ENCODE data around the gene NUAK2.

Gene NUAK2

GRCh38 chr1:205354259-205355074, 32.9 kb upstream of the NUAK2 start:
- no peak overlapping the region for H3K9ac ChIP-seq (ENCODE audit: low read depth, low read length, poor library complexity)
- H3K14ac ChIP-seq (ENCODE audit: low read length) = no peak overlapping the region
- H2AFZ ChIP-seq (ENCODE audit: low read length) = no peak overlapping the region
- peak overlapping the region in 1 of 2 donors; percentile 5 for H3K4me3 ChIP-seq (ENCODE audit: low read length in 2 of 2)
- H3K4me1 ChIP-seq (ENCODE audit: control insufficient read depth in 2 of 2, insufficient read depth in 1 of 2, low read depth in 1 of 2, low read length in 2 of 2) = peaks cover 36 to 47% of the 10 kb centered on the region in 2 donors
- no peak overlapping the region for H4K91ac ChIP-seq (ENCODE audit: low read depth, low read length, poor library complexity)
- no CpG with 5 or more reads among the region's 5 CpGs for WGBS, 2 donors (ENCODE audit: extremely low coverage in 2 of 2, insufficient read length in 2 of 2, insufficient replicate concordance in 1 of 2)
- no peaks in the 10 kb centered on the region for H3K9me3 ChIP-seq (replicated peaks in 1 of 2; ENCODE audit: control insufficient read depth in 2 of 2, insufficient read depth in 1 of 2, low read depth in 1 of 2, low read length in 2 of 2)
- no peak overlapping the region for H3K4ac ChIP-seq (ENCODE audit: low read length)
- no peak overlapping the region for H2BK12ac ChIP-seq (ENCODE audit: low read length)
- peak overlapping the region; percentile 35 for H3K4me2 ChIP-seq (ENCODE audit: insufficient read depth, low read length, poor library complexity, severe bottlenecking)
- peak overlapping the region; percentile 2 for H3K27ac ChIP-seq (replicated peaks; ENCODE audit: low read length)
- no peak overlapping the region for H2AK5ac ChIP-seq (ENCODE audit: low read depth, low read length)
- H3K79me1 ChIP-seq (ENCODE audit: low read depth, low read length) = peaks cover 7% of the 10 kb centered on the region
- H2BK5ac ChIP-seq (ENCODE audit: low read length) = no peak overlapping the region
- no peak overlapping the region for H4K8ac ChIP-seq (ENCODE audit: low read depth, low read length)
- H3K27me3 ChIP-seq (ENCODE audit: control insufficient read depth in 3 of 3, insufficient read depth in 3 of 3, low read depth in 1 of 3, low read length in 3 of 3) = no peaks in the 10 kb centered on the region
- H3K18ac ChIP-seq (ENCODE audit: low read length) = no peak overlapping the region
- DNase-seq (ENCODE audit: low spot score) = no peak
- no peak overlapping the region for H3K23ac ChIP-seq (ENCODE audit: low read depth, low read length, poor library complexity)
- H3K36me3 ChIP-seq (replicated peaks in 1 of 2; ENCODE audit: control insufficient read depth in 2 of 2, insufficient read depth in 2 of 2, low read length in 2 of 2) = no peaks in the 10 kb centered on the region
- no peak overlapping the region for H2BK15ac ChIP-seq (ENCODE audit: low read length)
- H2BK120ac ChIP-seq (ENCODE audit: low read depth, low read length) = no peak overlapping the region

GRCh38 chr1:205353612-205354011, 32.1 kb upstream of the NUAK2 start:
- H2BK12ac ChIP-seq (ENCODE audit: low read length) = no peak overlapping the region
- no peaks in the 10 kb centered on the region for H3K27me3 ChIP-seq (ENCODE audit: control insufficient read depth in 3 of 3, insufficient read depth in 3 of 3, low read depth in 1 of 3, low read length in 3 of 3)
- no peak overlapping the region for H2BK5ac ChIP-seq (ENCODE audit: low read length)
- no peak overlapping the region for H3K4me2 ChIP-seq (ENCODE audit: insufficient read depth, low read length, poor library complexity, severe bottlenecking)
- no peak overlapping the region for H2AFZ ChIP-seq (ENCODE audit: low read length)
- no peak overlapping the region for H4K91ac ChIP-seq (ENCODE audit: low read depth, low read length, poor library complexity)
- DNase-seq (ENCODE audit: low spot score) = no peak
- H3K4me3 ChIP-seq (ENCODE audit: low read length in 2 of 2) = no peak overlapping the region
- peak overlapping the region; percentile 62 for H2AK5ac ChIP-seq (ENCODE audit: low read depth, low read length)
- H3K4ac ChIP-seq (ENCODE audit: low read length) = no peak overlapping the region
- no peak overlapping the region for H3K9ac ChIP-seq (ENCODE audit: low read depth, low read length, poor library complexity)
- H2BK120ac ChIP-seq (ENCODE audit: low read depth, low read length) = no peak overlapping the region
- peaks cover 7% of the 10 kb centered on the region for H3K79me1 ChIP-seq (ENCODE audit: low read depth, low read length)
- H4K8ac ChIP-seq (ENCODE audit: low read depth, low read length) = no peak overlapping the region
- no peak overlapping the region for H3K14ac ChIP-seq (ENCODE audit: low read length)
- H3K27ac ChIP-seq (replicated peaks; ENCODE audit: low read length) = no peak overlapping the region
- peaks cover 36 to 51% of the 10 kb centered on the region in 2 donors for H3K4me1 ChIP-seq (ENCODE audit: control insufficient read depth in 2 of 2, insufficient read depth in 1 of 2, low read depth in 1 of 2, low read length in 2 of 2)
- no CpG with 5 or more reads among the region's 6 CpGs for WGBS, 2 donors (ENCODE audit: extremely low coverage in 2 of 2, insufficient read length in 2 of 2, insufficient replicate concordance in 1 of 2)
- no peaks in the 10 kb centered on the region for H3K36me3 ChIP-seq (replicated peaks in 1 of 2; ENCODE audit: control insufficient read depth in 2 of 2, insufficient read depth in 2 of 2, low read length in 2 of 2)
- H3K23ac ChIP-seq (ENCODE audit: low read depth, low read length, poor library complexity) = no peak overlapping the region
- H2BK15ac ChIP-seq (ENCODE audit: low read length) = no peak overlapping the region
- peak overlapping the region; percentile 68 for H3K18ac ChIP-seq (ENCODE audit: low read length)
- H3K9me3 ChIP-seq (replicated peaks in 1 of 2; ENCODE audit: control insufficient read depth in 2 of 2, insufficient read depth in 1 of 2, low read depth in 1 of 2, low read length in 2 of 2) = no peaks in the 10 kb centered on the region

- H3K9ac ChIP-seq (ENCODE audit: low read depth, low read length, poor library complexity) = no peak overlapping the region
- H2BK15ac ChIP-seq (ENCODE audit: low read length) = no peak overlapping the region
- no peak overlapping the region for H3K18ac ChIP-seq (ENCODE audit: low read length)
- no peak overlapping the region for H3K27ac ChIP-seq (replicated peaks; ENCODE audit: low read length)
- no CpG with 5 or more reads among the region's 4 CpGs for WGBS, 2 donors (ENCODE audit: extremely low coverage in 2 of 2, insufficient read length in 2 of 2, insufficient replicate concordance in 1 of 2)
- H2BK12ac ChIP-seq (ENCODE audit: low read length) = no peak overlapping the region
- no peak overlapping the region for H2AK5ac ChIP-seq (ENCODE audit: low read depth, low read length)
- no peaks in the 10 kb centered on the region for H3K9me3 ChIP-seq (replicated peaks in 1 of 2; ENCODE audit: control insufficient read depth in 2 of 2, insufficient read depth in 1 of 2, low read depth in 1 of 2, low read length in 2 of 2)
- H4K91ac ChIP-seq (ENCODE audit: low read depth, low read length, poor library complexity) = no peak overlapping the region
- no peak overlapping the region for H4K8ac ChIP-seq (ENCODE audit: low read depth, low read length)
- no peak overlapping the region for H3K4me3 ChIP-seq (ENCODE audit: low read length in 2 of 2)
- DNase-seq (ENCODE audit: low spot score) = no peak
- no peak overlapping the region for H2BK5ac ChIP-seq (ENCODE audit: low read length)
- H2BK120ac ChIP-seq (ENCODE audit: low read depth, low read length) = no peak overlapping the region
- no peaks in the 10 kb centered on the region for H3K27me3 ChIP-seq (ENCODE audit: control insufficient read depth in 3 of 3, insufficient read depth in 3 of 3, low read depth in 1 of 3, low read length in 3 of 3)
- no peak overlapping the region for H3K4me2 ChIP-seq (ENCODE audit: insufficient read depth, low read length, poor library complexity, severe bottlenecking)
- H3K4me1 ChIP-seq (ENCODE audit: control insufficient read depth in 2 of 2, insufficient read depth in 1 of 2, low read depth in 1 of 2, low read length in 2 of 2) = peaks cover 36 to 53% of the 10 kb centered on the region in 2 donors
- H3K36me3 ChIP-seq (replicated peaks in 1 of 2; ENCODE audit: control insufficient read depth in 2 of 2, insufficient read depth in 2 of 2, low read length in 2 of 2) = no peaks in the 10 kb centered on the region
- no peak overlapping the region for H2AFZ ChIP-seq (ENCODE audit: low read length)
- H3K14ac ChIP-seq (ENCODE audit: low read length) = no peak overlapping the region
- no peak overlapping the region for H3K23ac ChIP-seq (ENCODE audit: low read depth, low read length, poor library complexity)
- peaks cover 7% of the 10 kb centered on the region for H3K79me1 ChIP-seq (ENCODE audit: low read depth, low read length)
- H3K4ac ChIP-seq (ENCODE audit: low read length) = no peak overlapping the region
Measured at GRCh38 chr1:205353191-205353590, 31.6 kb upstream of the NUAK2 start.

GRCh38 chr1:205351984-205352713, 30.6 kb upstream of the NUAK2 start:
- Histone ChIP-seq H3K27ac (replicated peaks; ENCODE audit: low read length) (peak overlapping the region; percentile 47), H3K27me3 (ENCODE audit: control insufficient read depth in 3 of 3, insufficient read depth in 3 of 3, low read depth in 1 of 3, low read length in 3 of 3) (no peaks in the 10 kb centered on the region), H2BK5ac (ENCODE audit: low read length) (peak overlapping the region; percentile 69), H3K9ac (ENCODE audit: low read depth, low read length, poor library complexity) (peak overlapping the region; percentile 24), H2AK5ac (ENCODE audit: low read depth, low read length) (peak overlapping the region; percentile 31), H3K18ac (ENCODE audit: low read length) (peak overlapping the region; percentile 80), H2BK120ac (ENCODE audit: low read depth, low read length) (no peak overlapping the region), H3K79me1 (ENCODE audit: low read depth, low read length) (peaks cover 7% of the 10 kb centered on the region), H3K4me2 (ENCODE audit: insufficient read depth, low read length, poor library complexity, severe bottlenecking) (no peak overlapping the region), H3K36me3 (replicated peaks in 1 of 2; ENCODE audit: control insufficient read depth in 2 of 2, insufficient read depth in 2 of 2, low read length in 2 of 2) (no peaks in the 10 kb centered on the region), H3K4me3 (ENCODE audit: low read length in 2 of 2) (no peak overlapping the region), H2BK12ac (ENCODE audit: low read length) (peak overlapping the region; percentile 49), H3K4ac (ENCODE audit: low read length) (no peak overlapping the region), H3K14ac (ENCODE audit: low read length) (peak overlapping the region; percentile 23), H3K4me1 (ENCODE audit: control insufficient read depth in 2 of 2, insufficient read depth in 1 of 2, low read depth in 1 of 2, low read length in 2 of 2) (peaks cover 32 to 50% of the 10 kb centered on the region in 2 donors), H2AFZ (ENCODE audit: low read length) (peak overlapping the region; percentile 19), H3K23ac (ENCODE audit: low read depth, low read length, poor library complexity) (peak overlapping the region; percentile 37), H4K8ac (ENCODE audit: low read depth, low read length) (no peak overlapping the region), H3K9me3 (replicated peaks in 1 of 2; ENCODE audit: control insufficient read depth in 2 of 2, insufficient read depth in 1 of 2, low read depth in 1 of 2, low read length in 2 of 2) (no peaks in the 10 kb centered on the region), H4K91ac (ENCODE audit: low read depth, low read length, poor library complexity) (no peak overlapping the region), H2BK15ac (ENCODE audit: low read length) (peak overlapping the region; percentile 92)
- WGBS, 2 donors (ENCODE audit: extremely low coverage in 2 of 2, insufficient read length in 2 of 2, insufficient replicate concordance in 1 of 2) = no CpG with 5 or more reads among the region's 11 CpGs
- DNase-seq (ENCODE audit: low spot score) = no peak

All from neuronal stem cell (in vitro differentiated cells).